Thyroid gland (tissue), 4 donors: ENCODE results near the gene NACC1.
A peak's percentile ranks its signal among the peaks of the same experiment; 100 is the strongest.

ENCODE experiments used
- CTCF ChIP-seq, 6 experiments: fragments of 200-600 bp in 3 of 6; fragments of 450-650 bp in 3 of 6; sonication (generic) in 3 of 6; IDR thresholded peaks; one replicate each; pipeline ENCODE4 v1.5.1; 2016 to 2019; ENCODE audit warnings: antibody characterized with exemption in 6 of 6, mild to moderate bottlenecking in 2 of 6, inconsistent platforms in 1 of 6, moderate library complexity in 1 of 6
- POLR2A ChIP-seq, 2 donors: fragments of 450-650 bp; IDR thresholded peaks; one replicate each; pipeline ENCODE4 v1.6.1; 2017; ENCODE audit warnings: antibody characterized with exemption in 2 of 2, mild to moderate bottlenecking in 2 of 2, moderate library complexity in 1 of 2

DNA sequence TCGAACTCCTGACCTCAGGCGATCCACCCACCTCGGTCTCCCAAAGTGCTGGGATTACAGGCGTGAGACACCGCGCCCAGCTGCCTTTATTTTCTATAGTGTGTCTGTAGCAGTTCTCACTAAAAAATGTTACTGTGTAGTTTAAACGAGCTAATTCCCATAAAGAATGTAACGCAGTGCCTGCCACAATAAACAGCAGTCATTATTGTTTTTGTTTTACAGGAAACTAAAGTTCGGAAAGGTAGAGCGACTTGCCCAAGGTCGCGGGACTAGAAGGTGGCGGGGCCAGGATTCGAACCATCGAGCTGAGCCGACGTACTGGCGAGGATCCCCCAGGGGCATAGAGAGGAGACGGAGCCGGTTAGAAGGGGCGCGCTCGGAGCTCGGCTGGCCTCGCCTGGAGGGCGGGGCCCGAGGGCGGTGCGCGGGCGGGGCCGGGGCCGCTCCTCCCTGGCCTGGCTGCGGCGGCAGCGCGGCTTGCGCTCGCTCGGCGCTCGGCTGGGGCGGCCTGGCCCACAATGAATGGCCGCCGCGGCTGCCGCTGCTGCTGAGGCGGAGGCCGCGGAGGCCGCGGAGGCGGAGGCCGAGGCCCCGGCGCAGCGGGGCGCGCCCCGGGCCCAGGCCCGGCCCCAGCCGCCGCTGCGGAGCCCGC lies at the start of gene NACC1:
- TF ChIP-seq CTCF (IDR thresholded peaks at IDR 0.05) (no peak), POLR2A (IDR thresholded peaks at IDR 0.05) (peak in 1 of 2 donors; percentile 62)
